RWPE1 (cell line): ENCODE results near the gene DERL3.
A peak's percentile ranks its signal among the peaks of the same experiment; 100 is the strongest.

Source experiments
- CTCF ChIA-PET: fragments of 350-600 bp; sonication (Branson Sonifier 250); formaldehyde crosslinking; extraction: SDS; loops from one replicate; lab custom pipeline; 2021; lab: Yijun Ruan, JAX
- POLR2A ChIA-PET: fragments of 400-600 bp; formaldehyde crosslinking; extraction: SDS; loops from one replicate; lab custom pipeline; 2020; ENCODE audit warnings: antibody characterized with exemption; ENCODE audit not compliant: low non-redundant PET; lab: Yijun Ruan, JAX
- DNase-seq: peaks from one replicate; pipeline ENCODE4 v3.0.0; 2012; ENCODE audit warnings: low spot score
- H3K27ac ChIP-seq: fragments of 450-650 bp; 2 replicates; pipeline ENCODE4 v1.5.1; 2017
- TF ChIP-seq, protein P1 (sequence below): fragments of 450-650 bp; conservative IDR thresholded peaks from 2 replicates; pipeline ENCODE4 v1.5.1; 2017; ENCODE audit warnings: low read depth, mild to moderate bottlenecking

The DERL3 gene

DNA sequence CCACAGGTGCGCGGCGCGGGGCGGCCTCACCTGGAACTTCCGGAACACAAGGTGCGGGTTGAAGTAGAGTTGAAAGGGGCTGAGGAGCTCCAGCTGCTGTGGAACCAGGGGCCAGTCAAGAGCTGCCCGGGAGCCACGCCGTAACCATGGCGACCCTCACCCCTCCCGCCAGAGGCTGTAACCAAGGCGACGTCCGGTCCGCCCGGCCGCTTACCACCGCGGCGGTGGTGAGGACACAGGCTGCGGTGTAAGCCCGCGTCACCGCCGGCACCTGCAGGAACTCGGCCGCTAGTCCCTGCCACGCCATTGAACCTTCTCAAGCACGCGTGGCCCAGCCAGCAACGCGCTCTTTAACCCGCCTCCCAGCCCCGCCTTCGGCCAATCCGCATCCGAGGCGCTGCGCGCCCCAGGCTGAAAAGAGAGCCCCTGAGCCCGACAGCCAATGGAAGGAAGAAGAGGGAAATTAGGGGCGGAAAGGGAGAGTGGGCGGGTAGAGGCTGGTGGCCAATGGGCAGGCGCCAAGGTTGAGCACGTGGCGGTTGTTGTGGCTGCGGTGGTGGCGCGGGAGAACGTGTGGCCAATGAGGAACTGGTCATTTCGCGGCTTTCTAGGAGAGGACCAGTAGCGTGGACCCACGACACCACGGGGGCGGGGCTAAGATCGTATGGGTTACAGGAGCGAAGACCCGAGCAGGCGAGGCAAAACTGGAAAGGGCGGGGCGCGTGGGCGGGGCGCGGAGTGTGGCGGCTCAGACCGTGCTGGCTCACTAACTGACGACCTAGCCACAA lies at the start of gene DERL3:
TSS of gene DERL3 (minus strand) at position 326 of the 788 bp plus-strand sequence. CDS start at position 307, 19 bp downstream.
- TF ChIP-seq, protein P1, sequence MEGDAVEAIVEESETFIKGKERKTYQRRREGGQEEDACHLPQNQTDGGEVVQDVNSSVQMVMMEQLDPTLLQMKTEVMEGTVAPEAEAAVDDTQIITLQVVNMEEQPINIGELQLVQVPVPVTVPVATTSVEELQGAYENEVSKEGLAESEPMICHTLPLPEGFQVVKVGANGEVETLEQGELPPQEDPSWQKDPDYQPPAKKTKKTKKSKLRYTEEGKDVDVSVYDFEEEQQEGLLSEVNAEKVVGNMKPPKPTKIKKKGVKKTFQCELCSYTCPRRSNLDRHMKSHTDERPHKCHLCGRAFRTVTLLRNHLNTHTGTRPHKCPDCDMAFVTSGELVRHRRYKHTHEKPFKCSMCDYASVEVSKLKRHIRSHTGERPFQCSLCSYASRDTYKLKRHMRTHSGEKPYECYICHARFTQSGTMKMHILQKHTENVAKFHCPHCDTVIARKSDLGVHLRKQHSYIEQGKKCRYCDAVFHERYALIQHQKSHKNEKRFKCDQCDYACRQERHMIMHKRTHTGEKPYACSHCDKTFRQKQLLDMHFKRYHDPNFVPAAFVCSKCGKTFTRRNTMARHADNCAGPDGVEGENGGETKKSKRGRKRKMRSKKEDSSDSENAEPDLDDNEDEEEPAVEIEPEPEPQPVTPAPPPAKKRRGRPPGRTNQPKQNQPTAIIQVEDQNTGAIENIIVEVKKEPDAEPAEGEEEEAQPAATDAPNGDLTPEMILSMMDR = no peak
- DNase-seq = peak; percentile 93
- peak within 1 kb of the TSS; percentile 66 for H3K27ac ChIP-seq
- CTCF ChIA-PET = interaction anchor here (0.6 to 1.3 kb wide), 2 partner anchors 11 to 70 kb away, joined by 3 read pairs; no protein-coding TSS in a partner anchor
- POLR2A ChIA-PET = no interaction called here

DNA sequence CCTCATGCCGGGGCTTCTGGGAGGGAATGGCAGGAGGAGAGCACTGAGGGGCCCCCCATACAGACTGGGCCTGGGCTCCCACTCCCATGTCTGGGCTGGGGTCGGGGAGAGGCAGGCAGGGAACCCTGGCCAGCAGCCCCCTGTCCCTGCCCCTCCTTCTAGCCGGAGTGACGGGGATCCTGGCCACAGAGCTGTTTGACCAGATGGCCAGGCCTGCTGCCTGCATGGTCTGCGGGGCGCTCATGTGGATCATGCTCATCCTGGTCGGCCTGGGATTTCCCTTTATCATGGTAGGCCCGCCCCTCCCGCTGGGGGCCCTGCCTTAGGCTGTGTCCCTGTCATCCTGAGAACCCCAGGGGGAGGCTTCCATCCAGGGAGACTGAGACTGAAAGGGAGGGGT lies 45.3 kb upstream of the DERL3 start:
- TF ChIP-seq, protein P1 = no peak
- no peak overlapping the region for H3K27ac ChIP-seq
- ChIA-PET CTCF (no interaction called here), POLR2A (no interaction called here)
- DNase-seq = no peak

DNA sequence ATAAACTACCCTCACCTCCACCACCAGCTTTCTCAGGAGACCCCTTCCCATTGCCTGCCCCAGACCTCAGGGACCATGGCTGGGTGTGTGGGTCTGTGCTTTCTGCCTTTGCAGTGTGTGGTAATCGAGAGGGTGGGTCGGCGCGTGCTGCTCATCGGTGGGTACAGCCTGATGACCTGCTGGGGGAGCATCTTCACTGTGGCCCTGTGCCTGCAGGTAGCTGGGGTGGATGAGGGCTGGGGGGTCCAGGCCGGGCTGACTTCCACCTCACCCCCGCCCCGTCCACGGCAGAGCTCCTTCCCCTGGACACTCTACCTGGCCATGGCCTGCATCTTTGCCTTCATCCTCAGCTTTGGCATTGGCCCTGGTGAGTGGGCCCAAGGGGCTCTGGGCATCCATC lies 44.9 kb upstream of the DERL3 start:
- POLR2A ChIA-PET = no interaction called here
- H3K27ac ChIP-seq = no peak overlapping the region
- CTCF ChIA-PET = no interaction called here
- DNase-seq = no peak
- TF ChIP-seq, protein P1 = no peak

DNA sequence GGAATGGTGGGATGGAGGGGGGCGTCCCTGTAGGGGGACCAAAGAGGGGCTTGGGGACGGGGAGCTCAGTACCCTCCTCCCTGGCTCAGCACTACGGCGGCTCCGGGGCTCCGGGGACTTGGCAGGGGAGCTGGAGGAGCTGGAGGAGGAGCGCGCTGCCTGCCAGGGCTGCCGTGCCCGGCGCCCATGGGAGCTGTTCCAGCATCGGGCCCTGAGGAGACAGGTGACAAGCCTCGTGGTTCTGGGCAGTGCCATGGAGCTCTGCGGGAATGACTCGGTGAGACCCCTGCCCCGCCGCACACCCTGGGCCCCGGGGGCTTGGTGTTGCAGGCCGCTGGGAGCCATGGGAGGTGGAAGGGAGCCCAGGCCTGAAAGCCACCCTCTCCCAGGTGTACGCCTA lies 43.6 kb upstream of the DERL3 start:
- ChIA-PET POLR2A (no interaction called here), CTCF (no interaction called here)
- no peak for DNase-seq
- no peak overlapping the region for H3K27ac ChIP-seq
- TF ChIP-seq, protein P1 = no peak

DNA sequence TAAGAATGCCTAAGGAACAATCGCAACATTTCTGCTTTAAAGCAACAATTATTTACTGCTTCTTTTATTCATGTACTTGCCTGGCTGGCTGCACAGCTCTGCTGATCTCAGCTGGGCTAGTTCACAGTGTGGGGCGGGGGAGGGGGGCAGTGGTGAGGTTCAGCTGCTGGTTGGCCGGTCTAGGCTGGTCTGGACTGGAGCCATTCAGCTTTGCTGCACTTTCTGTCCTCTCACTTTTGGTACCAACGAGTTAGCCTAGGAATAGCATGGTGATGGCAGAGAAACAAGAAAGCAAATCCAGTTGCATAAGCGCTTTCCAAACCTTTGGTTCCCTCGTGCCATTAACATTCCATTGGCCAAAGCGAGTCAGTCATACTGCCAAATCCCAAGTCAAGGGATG lies 39.4 kb upstream of the DERL3 start:
- ChIA-PET CTCF (no interaction called here), POLR2A (interaction anchor here (0.6 kb wide), 1 partner anchor 323 kb away, joined by 7 read pairs; no protein-coding TSS in a partner anchor)
- H3K27ac ChIP-seq = no peak overlapping the region
- DNase-seq = no peak
- TF ChIP-seq, protein P1 = no peak

DNA sequence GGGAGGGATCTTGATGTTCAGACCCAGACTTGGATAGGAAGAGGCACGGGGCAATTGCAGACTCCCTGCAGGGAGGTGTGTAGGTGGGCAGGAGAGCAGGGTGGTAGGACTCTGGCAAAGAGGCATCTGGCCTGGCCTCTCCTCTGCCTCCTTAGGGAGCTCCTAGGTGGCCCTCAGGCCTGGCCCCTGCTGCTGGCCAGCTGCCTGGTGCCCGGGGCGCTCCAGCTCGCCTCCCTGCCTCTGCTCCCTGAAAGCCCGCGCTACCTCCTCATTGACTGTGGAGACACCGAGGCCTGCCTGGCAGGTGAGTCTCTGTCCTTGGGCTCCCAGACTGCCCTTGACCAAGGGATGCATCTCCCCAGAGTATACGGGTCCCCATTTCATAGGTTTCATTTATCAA lies 38.8 kb upstream of the DERL3 start:
- DNase-seq = no peak
- POLR2A ChIA-PET = interaction anchor here (0.6 kb wide), 1 partner anchor 323 kb away, joined by 7 read pairs; no protein-coding TSS in a partner anchor
- TF ChIP-seq, protein P1 = no peak
- CTCF ChIA-PET = no interaction called here
- H3K27ac ChIP-seq = no peak overlapping the region
